NCI-H526 treated with DMSO at 0.1 percent for 48 hours (cell line): ENCODE results near the gene OR12D3.
"Not testable (repeated sequence)": the region's sequence is repeated elsewhere in the genome, so short reads cannot be mapped to it uniquely, and the experiment has no call there.

Experiments
- DNase-seq: peaks from one replicate; lab custom pipeline; 2025; lab: John Stamatoyannopoulos, UW

Gene OR12D3, protein sequence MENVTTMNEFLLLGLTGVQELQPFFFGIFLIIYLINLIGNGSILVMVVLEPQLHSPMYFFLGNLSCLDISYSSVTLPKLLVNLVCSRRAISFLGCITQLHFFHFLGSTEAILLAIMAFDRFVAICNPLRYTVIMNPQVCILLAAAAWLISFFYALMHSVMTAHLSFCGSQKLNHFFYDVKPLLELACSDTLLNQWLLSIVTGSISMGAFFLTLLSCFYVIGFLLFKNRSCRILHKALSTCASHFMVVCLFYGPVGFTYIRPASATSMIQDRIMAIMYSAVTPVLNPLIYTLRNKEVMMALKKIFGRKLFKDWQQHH

DNA sequence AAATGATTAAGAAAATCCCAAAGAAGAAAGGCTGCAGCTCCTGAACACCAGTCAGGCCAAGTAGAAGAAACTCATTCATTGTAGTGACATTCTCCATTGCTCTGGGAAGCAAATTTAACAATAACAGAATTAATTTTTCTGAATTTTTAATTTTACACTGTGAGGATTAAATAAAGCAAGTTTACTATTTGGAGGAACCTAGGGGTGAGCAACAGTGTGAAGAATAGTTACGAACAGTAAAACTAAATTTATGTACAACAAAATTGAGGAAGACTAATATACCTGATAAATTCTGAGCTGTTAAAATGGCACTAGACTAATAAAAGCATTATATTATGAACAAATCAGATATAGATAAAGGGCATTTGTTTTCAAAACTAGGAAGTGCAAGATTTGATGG, at the start of gene OR12D3:
TSS of gene OR12D3 (minus strand) at position 101 of the 400 bp plus-strand sequence. CDS start at position 97, 4 bp downstream.
- no peak for DNase-seq

- DNase-seq: no peak
Measured at GRCh38 chr6:29424575-29424974, 49.5 kb upstream of the OR12D3 start.

DNA sequence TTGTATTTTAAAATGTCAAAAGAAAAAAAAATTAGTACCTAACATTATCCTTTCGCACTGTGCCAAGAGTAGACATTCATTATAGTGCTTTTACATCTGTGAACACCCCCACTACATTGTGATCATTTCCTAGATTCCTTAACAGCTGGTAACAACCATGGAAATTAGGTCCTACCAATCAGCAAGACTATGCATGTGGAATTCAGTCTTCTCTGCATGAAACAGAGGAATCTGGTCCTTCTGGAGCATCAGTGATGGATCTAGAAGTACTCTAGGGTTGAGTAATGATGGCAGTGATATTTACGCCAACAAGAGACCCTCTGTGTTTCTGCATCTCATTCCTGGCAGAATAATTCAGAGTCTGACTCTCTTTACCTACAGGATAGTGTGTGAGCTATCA, 49.1 kb upstream of the OR12D3 start:
- no peak for DNase-seq

- no peak for DNase-seq
Measured at GRCh38 chr6:29419516-29419915, 44.4 kb upstream of the OR12D3 start.

GRCh38 chr6:29414588-29414987, 39.5 kb upstream of the OR12D3 start, which contains the start of gene OR12D1:
TSS of gene OR12D1 (plus strand) at chr6:29414928.
- no peak for DNase-seq

- DNase-seq: no peak
Measured at GRCh38 chr6:29403801-29404200, 28.7 kb upstream of the OR12D3 start.

DNA sequence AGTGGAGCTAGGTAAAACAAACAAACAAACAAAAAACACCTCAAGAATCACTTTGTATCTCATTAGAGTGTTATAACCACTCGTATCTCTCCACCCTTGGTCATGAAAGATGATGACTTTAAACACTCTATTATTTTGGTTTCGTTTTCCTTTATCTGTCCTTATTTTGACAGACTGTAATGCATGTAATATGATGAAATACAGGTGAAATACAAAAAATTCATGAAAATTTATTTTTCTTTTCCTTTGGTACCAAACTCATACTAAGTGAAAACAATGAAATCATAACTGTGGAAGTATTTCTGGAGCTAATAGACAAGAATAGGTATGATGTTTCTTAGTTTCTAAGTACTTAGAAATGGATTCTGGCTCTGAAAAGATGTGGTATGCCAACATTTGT, 24.4 kb upstream of the OR12D3 start:
- no peak for DNase-seq

GRCh38 chr6:29395331-29395730, 20.2 kb upstream of the OR12D3 start, which contains the start of gene OR12D2:
TSS of gene OR12D2 (plus strand) at chr6:29395631. CDS start at chr6:29396700, 1,069 bp downstream.
- no peak for DNase-seq

DNA sequence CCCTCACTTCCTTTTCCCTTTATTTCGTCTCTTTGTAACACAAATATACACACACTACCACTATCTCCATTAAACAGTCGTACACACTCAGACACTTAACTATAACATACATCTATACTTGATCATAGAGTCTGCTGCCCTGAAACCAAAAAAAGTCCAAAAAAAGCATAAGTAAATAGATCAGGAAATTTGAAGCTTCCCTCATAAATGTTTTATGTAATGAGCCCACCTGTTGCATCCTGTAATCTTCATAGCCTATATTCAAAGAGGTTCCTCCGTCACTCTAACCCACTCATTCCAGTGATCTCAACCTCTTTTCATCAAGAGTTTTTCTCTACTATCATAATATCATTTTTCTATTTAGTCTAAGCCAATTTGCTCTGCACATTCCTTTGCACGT, 13.4 kb upstream of the OR12D3 start:
- DNase-seq: no peak

DNA sequence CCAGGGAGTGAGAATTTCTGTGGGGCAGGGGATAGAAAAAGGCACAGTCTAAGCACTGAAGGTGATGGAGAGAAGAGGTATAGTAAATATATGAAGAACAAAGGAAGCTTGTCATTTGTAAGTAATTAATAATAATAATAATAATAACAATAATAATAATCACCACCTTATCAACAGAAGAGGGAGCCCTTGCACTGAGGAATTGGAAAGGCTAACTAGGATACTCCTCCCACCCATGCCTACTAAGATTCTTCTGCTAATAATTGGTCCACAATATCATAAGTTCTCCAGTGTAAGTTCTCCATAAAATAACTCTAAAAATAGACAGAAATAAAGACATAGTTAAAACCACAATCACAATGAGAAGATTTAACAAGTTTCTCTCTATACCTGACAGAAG, 912 bp upstream of the OR12D3 start:
- no peak for DNase-seq

DNA sequence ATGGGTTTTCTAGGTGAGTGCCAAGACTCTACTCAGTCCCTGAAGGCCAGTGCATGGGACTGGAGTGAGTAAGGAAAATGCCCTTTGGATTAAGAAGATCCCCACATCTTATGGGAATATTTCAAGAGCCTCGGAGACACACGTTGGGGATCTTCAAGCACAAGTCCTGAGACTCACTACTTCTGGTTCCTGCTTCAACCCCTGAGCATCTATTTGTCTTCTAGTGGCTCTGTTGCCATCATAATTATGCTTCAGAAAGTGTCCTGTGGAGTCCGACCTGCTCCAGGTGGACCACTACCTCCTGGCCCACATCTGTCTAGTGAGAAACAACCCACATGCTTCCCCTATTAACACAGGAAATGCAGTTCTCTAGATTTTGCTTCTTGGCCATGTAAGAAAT, 6.3 kb downstream of the OR12D3 start, which contains the start of gene OR5V1:
TSS of gene OR5V1 (minus strand) at position 101 of the 400 bp plus-strand sequence. CDS start 12,670 bp downstream, outside the sequence.
- no peak for DNase-seq

DNA sequence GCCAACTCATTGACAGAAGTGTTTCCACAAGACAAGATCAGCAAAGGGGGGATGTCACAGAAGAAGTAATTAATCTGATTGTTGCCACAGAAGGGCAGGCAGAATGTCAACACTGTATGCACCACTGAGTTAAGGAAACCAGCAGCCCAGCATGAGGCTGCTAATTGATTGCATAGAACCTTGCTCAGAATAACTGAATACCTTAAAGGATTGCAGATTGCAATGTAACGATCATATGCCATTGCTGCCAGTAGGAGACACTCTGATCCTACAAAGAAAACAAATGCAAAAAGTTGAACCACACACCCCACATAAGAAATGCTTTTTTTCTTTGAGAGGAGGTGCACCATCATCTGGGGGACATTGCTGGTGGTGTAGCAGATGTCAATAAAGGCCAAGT, 19.5 kb downstream of the OR12D3 start:
- no peak for DNase-seq

- DNase-seq: no peak
Measured at GRCh38 chr6:29354980-29355379, 20.1 kb downstream of the OR12D3 start.

DNA sequence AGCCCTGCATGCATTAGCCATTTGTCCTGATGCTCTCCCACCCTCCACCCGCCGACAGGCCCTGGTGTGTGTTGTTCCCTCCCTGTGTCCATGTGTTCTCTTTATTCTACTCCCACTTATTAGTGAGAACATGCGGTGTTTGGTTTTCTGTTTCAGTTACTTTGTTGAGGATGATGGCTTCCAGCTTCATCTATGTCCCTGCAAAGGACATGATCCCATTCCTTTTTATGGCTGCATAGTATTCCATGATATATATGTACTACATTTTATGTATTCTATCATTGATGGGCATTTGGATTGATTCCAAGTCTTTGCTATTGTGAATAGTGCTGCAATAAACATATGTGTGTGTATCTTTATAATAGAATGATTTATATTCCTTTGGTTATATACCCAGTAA, 25.7 kb downstream of the OR12D3 start:
- DNase-seq: not testable (repeated sequence)

GRCh38 chr6:29345380-29345779, 29.7 kb downstream of the OR12D3 start:
- no peak for DNase-seq

- DNase-seq: no peak
Measured at GRCh38 chr6:29336269-29336668, 38.8 kb downstream of the OR12D3 start.

DNA sequence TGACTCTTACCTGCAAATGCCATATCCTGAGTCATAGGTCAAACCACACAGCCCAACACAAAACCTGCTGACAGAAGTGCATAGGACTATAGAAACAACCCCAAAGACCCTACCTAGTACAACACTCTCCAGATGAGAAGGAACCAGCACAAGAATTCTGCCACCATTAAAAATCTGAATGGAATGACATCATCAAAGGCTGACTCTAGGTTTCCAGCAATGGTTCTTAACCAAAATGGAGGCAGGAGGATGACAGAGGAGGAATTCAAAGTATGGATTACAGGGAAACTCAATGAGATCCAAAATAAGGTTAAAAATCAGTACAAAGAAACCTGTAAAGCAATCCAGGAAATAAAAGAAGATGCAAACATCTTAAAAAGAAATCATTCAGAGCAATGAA, 42.4 kb downstream of the OR12D3 start:
- no peak for DNase-seq

- DNase-seq: no peak
Measured at GRCh38 chr6:29325777-29326176, 49.3 kb downstream of the OR12D3 start.
